Body of pancreas (tissue), 4 donors: ENCODE data around the gene RFT1.

Source experiments
- POLR2A ChIP-seq, 3 donors: fragments of 450-650 bp; IDR thresholded peaks; one replicate each; pipeline ENCODE4 v1.6.1; 2016; ENCODE audit warnings: antibody characterized with exemption in 3 of 3, mild to moderate bottlenecking in 2 of 3
- TF ChIP-seq, protein P1 (sequence below), 7 experiments: fragments of 450-650 bp in 4 of 7; fragments of 200-600 bp in 3 of 7; sonication (generic) in 3 of 7; IDR thresholded peaks; one replicate each; pipeline ENCODE4 v1.5.1; 2016 to 2019; ENCODE audit warnings: antibody characterized with exemption in 7 of 7

DNA sequence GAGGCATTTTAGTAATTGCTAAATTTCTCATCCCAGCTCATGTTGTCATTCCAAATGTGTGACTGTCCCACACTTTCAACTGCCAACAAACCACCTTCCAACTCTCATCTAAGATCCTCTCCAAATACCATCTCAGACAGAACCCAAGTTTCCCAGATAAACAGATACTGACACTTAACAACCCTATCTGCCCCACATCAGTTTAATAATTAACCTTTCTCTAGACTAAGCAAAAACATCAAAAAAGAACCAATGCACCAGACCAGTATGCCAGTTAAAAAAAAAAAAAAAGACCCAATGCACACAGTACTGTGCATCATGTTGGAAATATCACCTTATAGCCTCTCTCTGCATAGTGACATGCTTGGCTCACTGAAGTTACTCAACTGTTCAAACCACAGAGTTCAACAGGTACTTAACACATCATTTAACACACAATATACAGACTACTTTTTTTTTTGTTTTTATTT, 89.8 kb downstream of the RFT1 start:
- TF ChIP-seq, protein P1, sequence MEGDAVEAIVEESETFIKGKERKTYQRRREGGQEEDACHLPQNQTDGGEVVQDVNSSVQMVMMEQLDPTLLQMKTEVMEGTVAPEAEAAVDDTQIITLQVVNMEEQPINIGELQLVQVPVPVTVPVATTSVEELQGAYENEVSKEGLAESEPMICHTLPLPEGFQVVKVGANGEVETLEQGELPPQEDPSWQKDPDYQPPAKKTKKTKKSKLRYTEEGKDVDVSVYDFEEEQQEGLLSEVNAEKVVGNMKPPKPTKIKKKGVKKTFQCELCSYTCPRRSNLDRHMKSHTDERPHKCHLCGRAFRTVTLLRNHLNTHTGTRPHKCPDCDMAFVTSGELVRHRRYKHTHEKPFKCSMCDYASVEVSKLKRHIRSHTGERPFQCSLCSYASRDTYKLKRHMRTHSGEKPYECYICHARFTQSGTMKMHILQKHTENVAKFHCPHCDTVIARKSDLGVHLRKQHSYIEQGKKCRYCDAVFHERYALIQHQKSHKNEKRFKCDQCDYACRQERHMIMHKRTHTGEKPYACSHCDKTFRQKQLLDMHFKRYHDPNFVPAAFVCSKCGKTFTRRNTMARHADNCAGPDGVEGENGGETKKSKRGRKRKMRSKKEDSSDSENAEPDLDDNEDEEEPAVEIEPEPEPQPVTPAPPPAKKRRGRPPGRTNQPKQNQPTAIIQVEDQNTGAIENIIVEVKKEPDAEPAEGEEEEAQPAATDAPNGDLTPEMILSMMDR (IDR thresholded peaks at IDR 0.05): no peak
- TF ChIP-seq POLR2A (IDR thresholded peaks at IDR 0.05): no peak
